Neutrophil (primary cell): Measurements from ENCODE around the gene RGP1.
A peak's percentile ranks its signal among the peaks of the same experiment; 100 is the strongest.

Source experiments
- H3K27ac ChIP-seq: fragments of 200-600 bp; sonication (generic); 2 replicates; pipeline ENCODE4 v1.5.1; 2016; ENCODE audit warnings: mild to moderate bottlenecking, moderate library complexity
- H3K27me3 ChIP-seq: fragments of 200-600 bp; sonication (generic); 2 replicates; pipeline ENCODE4 v1.6.0; 2016; ENCODE audit warnings: mild to moderate bottlenecking
- H3K36me3 ChIP-seq: fragments of 200-600 bp; sonication (generic); 2 replicates; pipeline ENCODE4 v1.5.1; 2017
- H3K4me1 ChIP-seq, 2 experiments: fragments of 200-600 bp in 1 of 2; sonication (generic) in 1 of 2; 1 replicate in 1 of 2; 2 replicates in 1 of 2; pipeline versions ENCODE4 v1.5.1 to v1.6.1; 2013 to 2016; ENCODE audit warnings: low read depth in 1 of 2, low read length in 1 of 2, mild to moderate bottlenecking in 1 of 2, moderate library complexity in 1 of 2; ENCODE audit not compliant: control insufficient read depth in 1 of 2, insufficient read depth in 1 of 2
- H3K4me3 ChIP-seq, 2 experiments: fragments of 200-600 bp in 1 of 2; sonication (generic) in 1 of 2; 1 replicate in 1 of 2; 2 replicates in 1 of 2; pipeline ENCODE4 v1.5.1; 2013 to 2016; ENCODE audit warnings: low read depth in 1 of 2, low read length in 1 of 2, mild to moderate bottlenecking in 1 of 2, moderate library complexity in 1 of 2
- H3K9me3 ChIP-seq: fragments of 200-600 bp; sonication (generic); 2 replicates; pipeline ENCODE4 v1.5.1; 2016
- CTCF ChIP-seq: fragments of 200-600 bp; sonication (generic); IDR thresholded peaks from 2 replicates; pipeline ENCODE4 v1.5.1; 2016; ENCODE audit warnings: antibody characterized with exemption

RGP1 gene

DNA sequence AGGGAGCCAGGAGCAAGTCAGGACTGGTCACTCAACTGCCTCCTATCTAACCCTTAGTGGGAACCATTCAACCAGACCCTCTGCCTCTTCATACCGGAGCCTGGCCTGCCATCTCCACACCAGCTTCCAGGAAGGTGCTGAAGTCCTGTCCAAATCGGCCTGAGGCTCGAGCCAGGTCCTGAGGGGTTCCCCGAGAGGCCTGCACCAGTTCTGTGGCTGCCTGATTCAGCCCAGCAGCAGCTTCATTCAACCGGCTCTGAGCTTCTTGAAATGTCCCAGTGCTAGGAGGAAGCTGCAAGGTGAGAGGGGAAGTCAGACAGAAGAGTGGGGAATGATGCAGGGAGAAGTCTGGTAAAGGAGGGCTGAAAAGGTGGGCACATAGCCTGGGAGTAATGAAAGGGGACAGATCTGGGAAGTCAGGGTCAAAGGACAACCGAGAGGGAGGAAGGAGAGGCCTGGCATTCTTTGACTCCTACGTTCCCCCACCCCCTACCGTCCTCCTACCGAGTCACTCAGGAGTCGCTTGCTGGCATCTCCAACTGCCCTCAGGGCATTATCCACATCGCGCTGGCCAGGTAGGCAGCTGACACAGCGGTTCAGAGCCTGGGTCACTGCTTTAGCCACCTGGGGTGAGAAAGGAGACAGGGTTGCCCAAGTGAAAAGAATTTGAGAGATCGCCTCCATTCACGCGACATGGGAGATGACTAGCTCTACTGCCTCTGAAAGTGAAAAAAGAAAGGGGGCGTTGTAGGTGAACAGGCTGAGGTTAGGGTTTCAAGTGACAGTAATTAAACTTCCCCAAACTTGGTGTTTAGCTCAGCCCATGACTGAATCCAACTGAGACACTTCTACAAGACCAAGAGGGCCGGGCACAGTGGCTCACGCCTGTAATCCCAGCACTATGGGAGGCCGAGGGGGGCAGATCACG lies 37.3 kb upstream of the RGP1 start:
- Histone ChIP-seq H3K9me3 (peaks cover 16% of the 10 kb centered on the region), H3K4me1 (no peaks in the 10 kb centered on the region), H3K36me3 (peaks cover 100% of the 10 kb centered on the region), H3K27ac (peak overlapping the region; percentile 26), H3K4me3 (no peak overlapping the region), H3K27me3 (no peaks in the 10 kb centered on the region)
- TF ChIP-seq CTCF: no peak

DNA sequence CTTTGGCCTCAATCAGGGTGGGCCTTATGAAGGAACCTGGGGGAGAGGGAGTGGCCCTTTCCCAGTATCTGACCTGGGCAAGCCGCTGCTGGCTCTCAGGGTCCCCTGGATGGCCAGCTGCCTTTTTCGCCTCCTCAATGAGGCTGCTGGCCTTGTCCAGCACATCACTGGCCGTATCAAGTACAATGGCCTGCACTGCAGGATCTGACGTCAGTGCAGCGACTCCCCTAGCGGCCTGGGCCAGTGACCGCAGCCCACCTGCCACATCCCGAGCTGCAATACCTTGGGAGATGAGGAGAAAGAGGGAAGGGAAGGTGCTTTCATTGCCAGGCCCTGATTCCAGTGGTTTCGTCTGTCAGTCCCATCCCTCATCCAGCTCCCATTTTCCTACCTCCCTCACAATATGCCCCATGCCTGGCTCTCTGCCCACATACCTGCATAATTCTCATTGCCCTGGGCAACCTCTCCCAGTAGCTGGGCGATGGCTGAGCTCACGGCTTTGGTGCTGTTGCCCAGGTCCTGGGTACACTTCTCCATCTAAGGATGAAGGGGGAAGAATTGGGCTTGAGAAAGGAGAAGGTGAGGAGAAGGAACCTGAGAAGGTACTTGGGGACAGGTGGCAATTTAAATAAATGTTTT lies 36.2 kb upstream of the RGP1 start:
- Histone ChIP-seq H3K4me3 (no peak overlapping the region), H3K36me3 (peaks cover 100% of the 10 kb centered on the region), H3K27me3 (no peaks in the 10 kb centered on the region), H3K27ac (no peak overlapping the region), H3K4me1 (no peaks in the 10 kb centered on the region), H3K9me3 (peaks cover 16% of the 10 kb centered on the region)
- no peak for TF ChIP-seq CTCF

GRCh38 chr9:35713578-35713977 lies 35.5 kb upstream of the RGP1 start:
- Histone ChIP-seq H3K36me3 (peaks cover 100% of the 10 kb centered on the region), H3K4me1 (no peaks in the 10 kb centered on the region), H3K27ac (no peak overlapping the region), H3K9me3 (peaks cover 12% of the 10 kb centered on the region), H3K4me3 (no peak overlapping the region), H3K27me3 (no peaks in the 10 kb centered on the region)
- TF ChIP-seq CTCF: no peak

DNA sequence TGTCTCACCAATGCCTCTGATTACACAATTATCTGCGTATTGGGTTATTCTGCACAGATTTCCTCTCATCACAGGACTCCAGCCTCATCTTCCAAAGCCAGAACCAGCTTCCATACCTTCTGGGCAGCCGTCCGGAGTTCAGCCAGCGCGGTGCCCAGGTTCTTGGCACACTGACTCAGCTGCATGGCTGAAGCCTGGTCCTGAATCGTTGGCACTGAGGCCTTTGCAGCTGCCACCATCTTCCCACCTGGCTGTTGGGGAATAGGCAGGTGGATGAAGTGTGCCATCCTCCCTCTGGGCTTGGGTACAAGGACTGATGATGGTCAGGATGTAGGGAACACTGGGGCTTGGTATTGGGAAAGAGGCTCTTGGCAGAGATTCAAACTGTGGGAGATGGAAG lies 35.0 kb upstream of the RGP1 start:
- no peak for TF ChIP-seq CTCF
- Histone ChIP-seq H3K27me3 (no peaks in the 10 kb centered on the region), H3K4me3 (no peak overlapping the region), H3K36me3 (peaks cover 100% of the 10 kb centered on the region), H3K4me1 (no peaks in the 10 kb centered on the region), H3K27ac (no peak overlapping the region), H3K9me3 (peaks cover 12% of the 10 kb centered on the region)

GRCh38 chr9:35714579-35715252 lies 34.4 kb upstream of the RGP1 start:
- H3K27ac ChIP-seq: no peak overlapping the region

More at GRCh38 chr9:35714579-35715252, 34.4 kb upstream of the RGP1 start:
- no peak overlapping the region for H3K4me3 ChIP-seq
- peaks cover 100% of the 10 kb centered on the region for H3K36me3 ChIP-seq
- H3K27me3 ChIP-seq: no peaks in the 10 kb centered on the region
- peaks cover 12% of the 10 kb centered on the region for H3K9me3 ChIP-seq
- TF ChIP-seq CTCF: no peak
- no peaks in the 10 kb centered on the region for H3K4me1 ChIP-seq
